Kidney tubule cell (primary cell): Measurements from ENCODE around the gene CHAT.

ENCODE experiments used
- DNase-seq: peaks from one replicate; pipeline ENCODE4 v3.0.0-alpha.2; 2018; ENCODE audit warnings: low spot score

CHAT gene

GRCh38 chr10:49631975-49632374 is 18.1 kb downstream of the CHAT start:
- DNase-seq, result no peak

GRCh38 chr10:49632406-49633317 is 18.8 kb downstream of the CHAT start:
- DNase-seq, result peak; percentile 62

- no peak for DNase-seq
Observed at GRCh38 chr10:49633327-49634068, 19.7 kb downstream of the CHAT start.

GRCh38 chr10:49634069-49634660 is 20.3 kb downstream of the CHAT start:
- no peak for DNase-seq

- no peak for DNase-seq
Observed at GRCh38 chr10:49642311-49642710, 28.5 kb downstream of the CHAT start.

- no peak for DNase-seq
Observed at GRCh38 chr10:49643241-49644034, 29.6 kb downstream of the CHAT start.

GRCh38 chr10:49644035-49644646 is 30.3 kb downstream of the CHAT start:
- DNase-seq, result no peak

GRCh38 chr10:49645417-49645816 is 31.6 kb downstream of the CHAT start:
- DNase-seq, result no peak

- no peak for DNase-seq
Observed at GRCh38 chr10:49645871-49646870, 32.3 kb downstream of the CHAT start.

- DNase-seq, result no peak
Observed at GRCh38 chr10:49647554-49647953, 33.7 kb downstream of the CHAT start.

- no peak for DNase-seq
Observed at GRCh38 chr10:49647985-49648795, 34.4 kb downstream of the CHAT start.

GRCh38 chr10:49649294-49649693 is 35.5 kb downstream of the CHAT start:
- no peak for DNase-seq

- no peak for DNase-seq
Observed at GRCh38 chr10:49649936-49650723, 36.3 kb downstream of the CHAT start.

- no peak for DNase-seq
Observed at GRCh38 chr10:49650724-49651034, 36.8 kb downstream of the CHAT start.

- DNase-seq, result no peak
Observed at GRCh38 chr10:49651039-49651835, 37.4 kb downstream of the CHAT start.

GRCh38 chr10:49651917-49652316 is 38.1 kb downstream of the CHAT start:
- no peak for DNase-seq

GRCh38 chr10:49652421-49653272 is 38.8 kb downstream of the CHAT start:
- DNase-seq, result no peak
